H1 (cell line): ENCODE measurements around the gene NAV2.

Source experiments
- ATF2 ChIP-seq: IDR thresholded peaks from 2 replicates; pipeline ENCODE4 v1.6.1; 2012; ENCODE audit warnings: low read length, inconsistent platforms
- CBX5 ChIP-seq: fragments of 300-800, 300-1000 bp; sonication (generic); IDR thresholded peaks from 2 replicates; pipeline ENCODE4 v1.7.1; 2016; ENCODE audit warnings: antibody characterized with exemption, low read length, low read depth
- CEBPB ChIP-seq: IDR thresholded peaks from 2 replicates; pipeline ENCODE4 v1.6.1; 2012; ENCODE audit warnings: low read depth, low read length
- CTCF ChIP-seq, 3 experiments: IDR thresholded peaks; 1 replicate in 2 of 3; 2 replicates in 1 of 3; pipeline versions ENCODE4 v1.5.1 to v1.6.1; 2011; ENCODE audit warnings: low read length in 3 of 3, mild to moderate bottlenecking in 3 of 3, inconsistent platforms in 2 of 3, low read depth in 1 of 3, moderate library complexity in 1 of 3; ENCODE audit not compliant: insufficient read depth in 1 of 3; ENCODE audit errors: control extremely low read depth in 1 of 3
- EGR1 ChIP-seq: IDR thresholded peaks from 2 replicates; pipeline ENCODE4 v1.6.1; 2011; ENCODE audit warnings: low read depth, low read length, borderline replicate concordance
- EP300 ChIP-seq, 2 experiments: IDR thresholded peaks; 1 replicate in 1 of 2; 2 replicates in 1 of 2; pipeline ENCODE4 v1.6.1; 2011 to 2012; ENCODE audit warnings: low read depth in 2 of 2, low read length in 2 of 2, mild to moderate bottlenecking in 2 of 2, borderline replicate concordance in 1 of 2, inconsistent platforms in 1 of 2, moderate library complexity in 1 of 2
- NANOG ChIP-seq: IDR thresholded peaks from 2 replicates; pipeline ENCODE4 v1.6.1; 2011; ENCODE audit warnings: low read length, low read depth, mild to moderate bottlenecking, inconsistent platforms; ENCODE audit not compliant: insufficient read depth, poor library complexity, severe bottlenecking
- NRF1 ChIP-seq: IDR thresholded peaks from 2 replicates; pipeline ENCODE4 v1.6.1; 2011; ENCODE audit warnings: mild to moderate bottlenecking, low read depth, low read length, improper control_type of control experiment
- POLR2A ChIP-seq, 2 experiments: IDR thresholded peaks; 1 replicate in 1 of 2; 2 replicates in 1 of 2; pipeline ENCODE4 v1.6.1; 2011; ENCODE audit warnings: low read depth in 2 of 2, low read length in 2 of 2, mild to moderate bottlenecking in 2 of 2; ENCODE audit errors: control extremely low read depth in 1 of 2
- POLR2AphosphoS5 ChIP-seq: IDR thresholded peaks from 2 replicates; pipeline ENCODE4 v1.6.1; 2011; ENCODE audit warnings: low read depth, low read length
- RAD21 ChIP-seq, 2 experiments: IDR thresholded peaks in 1 of 2; conservative IDR thresholded peaks in 1 of 2; 2 replicates each; pipeline ENCODE4 v1.6.1; 2011; ENCODE audit warnings: low read depth in 2 of 2, low read length in 2 of 2, improper control_type of control experiment in 1 of 2, inconsistent platforms in 1 of 2, mild to moderate bottlenecking in 1 of 2, moderate library complexity in 1 of 2
- RFX5 ChIP-seq: IDR thresholded peaks from 2 replicates; pipeline ENCODE4 v1.6.1; 2011; ENCODE audit warnings: low read depth, low read length, improper control_type of control experiment, borderline replicate concordance

GRCh38 chr11:20008190-20008870 lies 295.7 kb downstream of the NAV2 start:
- TF ChIP-seq POLR2A (IDR thresholded peaks at IDR 0.05; ENCODE audit: control extremely low read depth in 1 of 2, low read depth in 2 of 2, low read length in 2 of 2) (no peak), RFX5 (no peak), ATF2 (no peak), POLR2AphosphoS5 (no peak), CTCF (IDR thresholded peaks at IDR 0.05; ENCODE audit: control extremely low read depth in 1 of 3, insufficient read depth in 1 of 3, low read depth in 1 of 3, low read length in 3 of 3) (no peak), CBX5 (no peak), EP300 (IDR thresholded peaks at IDR 0.05; ENCODE audit: borderline replicate concordance in 1 of 2, low read depth in 2 of 2, low read length in 2 of 2) (no peak), EGR1 (no peak), RAD21 (IDR thresholded peaks at IDR 0.05 in 1 of 2, conservative IDR thresholded peaks at IDR 0.05 in 1 of 2; ENCODE audit: low read depth in 2 of 2, low read length in 2 of 2) (no peak), NANOG (no peak), NRF1 (no peak), CEBPB (no peak)
